GM10266 (cell line): ENCODE results near the gene ZBTB3.

Source experiments
- DNase-seq: peaks from one replicate; pipeline ENCODE4 v3.0.0; 2012; ENCODE audit errors: extremely low spot score
- CTCF ChIP-seq: IDR thresholded peaks from 2 replicates; pipeline ENCODE4 v1.5.1; 2012; ENCODE audit warnings: mild to moderate bottlenecking, low read depth; ENCODE audit not compliant: control insufficient read depth, insufficient read depth; ENCODE audit errors: missing control alignments

Gene ZBTB3

GRCh38 chr11:62728171-62728988 lies 25.6 kb downstream of the ZBTB3 start, which contains the start of gene TTC9C:
TSS of gene TTC9C (plus strand) at chr11:62728486. CDS start at chr11:62728849, 363 bp downstream.
- DNase-seq: peak; percentile 77

GRCh38 chr11:62727872-62728170 lies 26.1 kb downstream of the ZBTB3 start:
- TF ChIP-seq CTCF: no peak
- peak; percentile 88 for DNase-seq

More at GRCh38 chr11:62728171-62728988, 25.6 kb downstream of the ZBTB3 start, which contains the start of gene TTC9C:
- TF ChIP-seq CTCF: no peak

GRCh38 chr11:62727165-62727871 lies 26.6 kb downstream of the ZBTB3 start, which contains the start of gene HNRNPUL2:
TSS of gene HNRNPUL2 (minus strand) at chr11:62727457. CDS start at chr11:62727156, 301 bp downstream.
- no peak for TF ChIP-seq CTCF
- peak; percentile 99 for DNase-seq

GRCh38 chr11:62726915-62727164 lies 27.1 kb downstream of the ZBTB3 start:
- DNase-seq: no peak
- TF ChIP-seq CTCF: peak; percentile 5

GRCh38 chr11:62726156-62726914 lies 27.6 kb downstream of the ZBTB3 start:
- no peak for DNase-seq
- TF ChIP-seq CTCF: no peak

GRCh38 chr11:62725646-62726045 lies 28.3 kb downstream of the ZBTB3 start:
- TF ChIP-seq CTCF: no peak
- DNase-seq: no peak
